Measurements from ENCODE around the gene DEFB129. TPM values are rescaled to one million over a fixed set of nuclear protein-coding genes. Genes with fewer than 3 reads are reported as not detected.

DEFB129 gene, protein sequence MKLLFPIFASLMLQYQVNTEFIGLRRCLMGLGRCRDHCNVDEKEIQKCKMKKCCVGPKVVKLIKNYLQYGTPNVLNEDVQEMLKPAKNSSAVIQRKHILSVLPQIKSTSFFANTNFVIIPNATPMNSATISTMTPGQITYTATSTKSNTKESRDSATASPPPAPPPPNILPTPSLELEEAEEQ
- total RNA-seq, result not detected
- not detected for polyA plus RNA-seq
- long read RNA-seq, donor 1, result 0 reads
- long read RNA-seq, donor 2, result 0 reads
- long read RNA-seq, donor 3, result 0 reads
- long read RNA-seq, donor 4, result 0 reads
- long read RNA-seq, donor 5, result 0 reads

DNA sequence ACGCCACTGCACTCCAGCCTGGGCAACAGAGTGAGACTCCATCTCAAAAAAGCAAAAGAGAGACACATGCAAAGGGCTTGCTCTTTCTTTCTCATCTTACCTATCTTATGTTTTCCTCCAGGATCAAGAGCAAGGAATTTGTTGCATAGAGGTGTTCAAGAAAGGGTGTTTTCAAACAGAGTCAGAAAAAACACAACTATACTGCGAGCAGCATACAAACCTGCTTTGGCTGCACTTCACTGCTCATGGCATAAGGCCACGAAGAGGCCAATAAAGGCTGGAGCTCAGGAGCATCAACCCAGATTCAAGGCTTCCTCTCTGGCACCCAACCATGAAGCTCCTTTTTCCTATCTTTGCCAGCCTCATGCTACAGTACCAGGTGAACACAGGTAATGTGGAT is at the start of gene DEFB129:
DEFB129 (plus strand) TSS at position 301 of the 400 bp plus-strand sequence; CDS start at position 332, 31 bp downstream.
- H3K36me3 ChIP-seq (ENCODE audit: control insufficient read depth in 4 of 4, insufficient read depth in 4 of 4, low read length in 4 of 4), result no peaks in the 10 kb centered on the region
- WGBS, 2 donors, result 86 to 92% methylated on average over 3 of the region's 3 CpGs
- H3K4me1 ChIP-seq (ENCODE audit: control insufficient read depth in 5 of 5, insufficient read depth in 5 of 5, low read length in 5 of 5), result no peaks in the 10 kb centered on the region
- H3K9ac ChIP-seq (ENCODE audit: insufficient read depth in 1 of 2, low read length in 2 of 2), result no peak within 1 kb of the TSS
- H3K4me3 ChIP-seq, result no peak within 1 kb of the TSS
- no peaks in the 10 kb centered on the region for H3K9me3 ChIP-seq (ENCODE audit: control insufficient read depth in 4 of 4, insufficient read depth in 3 of 4, low read length in 3 of 4)
- no peak for ATAC-seq (ENCODE audit: insufficient read depth, low FRiP score)
- TF ChIP-seq, protein P1, sequence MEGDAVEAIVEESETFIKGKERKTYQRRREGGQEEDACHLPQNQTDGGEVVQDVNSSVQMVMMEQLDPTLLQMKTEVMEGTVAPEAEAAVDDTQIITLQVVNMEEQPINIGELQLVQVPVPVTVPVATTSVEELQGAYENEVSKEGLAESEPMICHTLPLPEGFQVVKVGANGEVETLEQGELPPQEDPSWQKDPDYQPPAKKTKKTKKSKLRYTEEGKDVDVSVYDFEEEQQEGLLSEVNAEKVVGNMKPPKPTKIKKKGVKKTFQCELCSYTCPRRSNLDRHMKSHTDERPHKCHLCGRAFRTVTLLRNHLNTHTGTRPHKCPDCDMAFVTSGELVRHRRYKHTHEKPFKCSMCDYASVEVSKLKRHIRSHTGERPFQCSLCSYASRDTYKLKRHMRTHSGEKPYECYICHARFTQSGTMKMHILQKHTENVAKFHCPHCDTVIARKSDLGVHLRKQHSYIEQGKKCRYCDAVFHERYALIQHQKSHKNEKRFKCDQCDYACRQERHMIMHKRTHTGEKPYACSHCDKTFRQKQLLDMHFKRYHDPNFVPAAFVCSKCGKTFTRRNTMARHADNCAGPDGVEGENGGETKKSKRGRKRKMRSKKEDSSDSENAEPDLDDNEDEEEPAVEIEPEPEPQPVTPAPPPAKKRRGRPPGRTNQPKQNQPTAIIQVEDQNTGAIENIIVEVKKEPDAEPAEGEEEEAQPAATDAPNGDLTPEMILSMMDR (IDR thresholded peaks at IDR 0.05; ENCODE audit: control extremely low read depth, extremely low read depth), result no peak
- no peak within 1 kb of the TSS for H3K27ac ChIP-seq (ENCODE audit: low read depth in 1 of 2, low read length in 1 of 2)
- no peak for DNase-seq
- peaks cover 0 to 3% (median 1%) of the 10 kb centered on the region in 3 donors for H3K27me3 ChIP-seq (ENCODE audit: control insufficient read depth in 3 of 3, insufficient read depth in 3 of 3, low read length in 2 of 3)

DNA sequence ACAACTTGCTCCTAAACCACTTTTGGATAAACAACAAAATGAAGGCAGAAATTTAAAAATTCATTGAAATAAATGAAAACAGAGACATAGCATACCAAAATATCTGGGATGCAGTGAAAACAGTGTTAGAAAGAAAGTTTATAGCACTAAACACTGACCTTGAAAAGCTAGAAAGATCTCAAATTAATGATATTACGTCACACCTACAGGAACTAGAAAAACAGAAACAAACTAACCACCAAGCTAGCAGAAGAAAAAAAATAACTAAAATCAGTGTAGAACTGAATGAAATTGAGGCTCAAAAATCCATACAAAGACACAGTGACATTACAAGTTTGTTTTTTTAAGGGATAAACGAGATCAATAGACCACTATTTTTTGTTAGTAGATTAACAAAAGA is 42.8 kb upstream of the DEFB129 start:
- no peaks in the 10 kb centered on the region for H3K9me3 ChIP-seq (ENCODE audit: control insufficient read depth in 4 of 4, insufficient read depth in 3 of 4, low read length in 3 of 4)
- 68 to 81% methylated on average over 2 of the region's 2 CpGs for WGBS, 2 donors
- no peak overlapping the region for H3K27ac ChIP-seq (ENCODE audit: low read depth in 1 of 2, low read length in 1 of 2)
- ATAC-seq (ENCODE audit: insufficient read depth, low FRiP score), result no peak
- no peak overlapping the region for H3K4me3 ChIP-seq
- H3K9ac ChIP-seq (ENCODE audit: insufficient read depth in 1 of 2, low read length in 2 of 2), result no peak overlapping the region
- H3K36me3 ChIP-seq (ENCODE audit: control insufficient read depth in 4 of 4, insufficient read depth in 4 of 4, low read length in 4 of 4), result no peaks in the 10 kb centered on the region
- TF ChIP-seq, protein P1 (IDR thresholded peaks at IDR 0.05; ENCODE audit: control extremely low read depth, extremely low read depth), result no peak
- no peak for DNase-seq
- no peaks in the 10 kb centered on the region for H3K4me1 ChIP-seq (ENCODE audit: control insufficient read depth in 5 of 5, insufficient read depth in 5 of 5, low read length in 5 of 5)
- peaks cover 0 to 6% (median 2%) of the 10 kb centered on the region in 3 donors for H3K27me3 ChIP-seq (ENCODE audit: control insufficient read depth in 3 of 3, insufficient read depth in 3 of 3, low read length in 2 of 3)

DNA sequence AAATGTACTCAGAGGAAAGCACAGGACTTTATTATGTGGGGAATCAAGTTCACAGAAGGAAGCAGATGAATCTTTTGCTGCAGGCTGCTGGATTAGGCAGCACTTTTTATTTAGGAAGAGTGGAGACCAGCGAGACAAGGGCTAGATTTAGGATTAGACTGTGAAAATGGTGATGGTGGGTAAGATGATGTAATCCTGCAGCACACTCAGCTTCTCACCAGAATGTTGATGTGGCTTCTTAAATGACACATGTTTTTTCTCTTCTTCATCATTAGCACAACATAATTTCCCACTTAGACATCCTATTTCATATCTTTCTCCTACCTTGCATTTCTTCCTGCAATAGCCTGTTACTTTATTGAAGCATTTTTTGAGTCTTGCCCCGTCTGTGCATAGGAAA is 39.3 kb upstream of the DEFB129 start:
- ATAC-seq (ENCODE audit: insufficient read depth, low FRiP score), result no peak
- Histone ChIP-seq H3K36me3 (ENCODE audit: control insufficient read depth in 4 of 4, insufficient read depth in 4 of 4, low read length in 4 of 4) (no peaks in the 10 kb centered on the region), H3K27me3 (ENCODE audit: control insufficient read depth in 3 of 3, insufficient read depth in 3 of 3, low read length in 2 of 3) (peaks cover 0 to 6% (median 0%) of the 10 kb centered on the region in 3 donors), H3K27ac (ENCODE audit: low read depth in 1 of 2, low read length in 1 of 2) (no peak overlapping the region), H3K9ac (ENCODE audit: insufficient read depth in 1 of 2, low read length in 2 of 2) (no peak overlapping the region), H3K4me3 (no peak overlapping the region), H3K9me3 (ENCODE audit: control insufficient read depth in 4 of 4, insufficient read depth in 3 of 4, low read length in 3 of 4) (no peaks in the 10 kb centered on the region), H3K4me1 (ENCODE audit: control insufficient read depth in 5 of 5, insufficient read depth in 5 of 5, low read length in 5 of 5) (no peaks in the 10 kb centered on the region)
- TF ChIP-seq, protein P1 (IDR thresholded peaks at IDR 0.05; ENCODE audit: control extremely low read depth, extremely low read depth), result no peak
- WGBS, 2 donors, result 75 to 78% methylated on average over 2 of the region's 2 CpGs
- no peak for DNase-seq
